H9 (cell line): Measurements from ENCODE around the gene MYLK. TPM values are rescaled to one million over a fixed set of nuclear protein-coding genes. Genes with fewer than 3 reads are reported as not detected.

Experiments
- DNase-seq: peaks from one replicate; pipeline ENCODE4 v3.0.0-alpha.2; 2017
- H2AFZ ChIP-seq: one replicate; pipeline ENCODE4 v1.6.1; 2013; ENCODE audit warnings: mild to moderate bottlenecking, low read length, control low read depth, moderate library complexity
- H2AK5ac ChIP-seq: 2 replicates; pipeline ENCODE4 v1.6.1; 2013; ENCODE audit warnings: low read length, control low read depth, mixed read lengths; ENCODE audit not compliant: insufficient read length
- H2BK120ac ChIP-seq: one replicate; pipeline ENCODE4 v1.6.1; 2013; ENCODE audit warnings: low read depth, mild to moderate bottlenecking, low read length, control low read depth, inconsistent platforms; ENCODE audit not compliant: poor library complexity, severe bottlenecking
- H2BK12ac ChIP-seq: 2 replicates; pipeline ENCODE4 v1.6.1; 2013; ENCODE audit warnings: low read length, control low read depth, mixed read lengths, low read depth; ENCODE audit not compliant: insufficient read length
- H2BK15ac ChIP-seq: 2 replicates; pipeline ENCODE4 v1.6.1; 2013; ENCODE audit warnings: low read depth, low read length, control low read depth
- H2BK20ac ChIP-seq: one replicate; pipeline ENCODE4 v1.6.1; 2013; ENCODE audit warnings: low read depth, mild to moderate bottlenecking, low read length, control low read depth, inconsistent platforms; ENCODE audit not compliant: poor library complexity, severe bottlenecking
- H2BK5ac ChIP-seq: 2 replicates; pipeline ENCODE4 v1.6.1; 2013; ENCODE audit warnings: low read length, control low read depth, mixed read lengths; ENCODE audit not compliant: insufficient read length
- H3K14ac ChIP-seq: 2 replicates; pipeline ENCODE4 v1.6.1; 2013; ENCODE audit warnings: low read length, control low read depth; ENCODE audit not compliant: insufficient read depth
- H3K18ac ChIP-seq: 2 replicates; pipeline ENCODE4 v1.6.1; 2013; ENCODE audit warnings: low read depth, mild to moderate bottlenecking, mixed read lengths, low read length, control low read depth; ENCODE audit not compliant: insufficient read length
- H3K23ac ChIP-seq: 2 replicates; pipeline ENCODE4 v1.6.1; 2013; ENCODE audit warnings: low read length, control low read depth, mixed read lengths, low read depth; ENCODE audit not compliant: insufficient read length
- H3K23me2 ChIP-seq: 2 replicates; pipeline ENCODE4 v1.6.1; 2013; ENCODE audit warnings: low read depth, mild to moderate bottlenecking, mixed read lengths, low read length, control low read depth; ENCODE audit not compliant: insufficient read length, poor library complexity, severe bottlenecking
- H3K27ac ChIP-seq: 2 replicates; pipeline ENCODE4 v1.5.1; 2013; ENCODE audit warnings: low read length, control low read depth, mixed read lengths, low read depth; ENCODE audit not compliant: insufficient read length
- H3K27me3 ChIP-seq: 2 replicates; pipeline ENCODE4 v1.6.1; 2013; ENCODE audit warnings: low read length, control low read depth, inconsistent platforms; ENCODE audit not compliant: insufficient read depth
- H3K4ac ChIP-seq: 2 replicates; pipeline ENCODE4 v1.6.1; 2013; ENCODE audit warnings: low read depth, mild to moderate bottlenecking, control low read depth, inconsistent platforms, low read length, moderate library complexity
- H3K4me1 ChIP-seq: 2 replicates; pipeline ENCODE4 v1.6.1; 2013; ENCODE audit warnings: low read length, control low read depth, inconsistent platforms; ENCODE audit not compliant: insufficient read depth
- H3K4me2 ChIP-seq: 2 replicates; pipeline ENCODE4 v1.6.1; 2013; ENCODE audit warnings: low read length, control low read depth, mixed read lengths; ENCODE audit not compliant: insufficient read length, insufficient read depth
- H3K56ac ChIP-seq: 2 replicates; pipeline ENCODE4 v1.6.1; 2013; ENCODE audit warnings: low read depth, mild to moderate bottlenecking, mixed read lengths, low read length, control low read depth; ENCODE audit not compliant: insufficient read length
- H3K79me1 ChIP-seq: 2 replicates; pipeline ENCODE4 v1.6.1; 2013; ENCODE audit warnings: low read depth, mild to moderate bottlenecking, moderate library complexity, low read length, control low read depth, inconsistent platforms; ENCODE audit not compliant: insufficient read depth, poor library complexity, severe bottlenecking
- H3K79me2 ChIP-seq: 2 replicates; pipeline ENCODE4 v1.6.1; 2013; ENCODE audit warnings: low read length, control low read depth, inconsistent platforms; ENCODE audit not compliant: insufficient read depth
- H3K9ac ChIP-seq: 2 replicates; pipeline ENCODE4 v1.6.1; 2013; ENCODE audit warnings: low read length, control low read depth, mixed read lengths; ENCODE audit not compliant: insufficient read length; ENCODE audit errors: extremely low read depth
- H3K9me3 ChIP-seq: one replicate; pipeline ENCODE4 v1.6.1; 2013; ENCODE audit warnings: low read depth, low read length, inconsistent platforms; ENCODE audit not compliant: control insufficient read depth
- H3T11ph ChIP-seq: one replicate; pipeline ENCODE4 v1.6.1; 2013; ENCODE audit warnings: mild to moderate bottlenecking, low read length, control low read depth, inconsistent platforms
- H4K20me1 ChIP-seq: one replicate; pipeline ENCODE4 v1.6.1; 2013; ENCODE audit not compliant: control insufficient read depth, insufficient read length, insufficient read depth
- H4K5ac ChIP-seq: 2 replicates; pipeline ENCODE4 v1.6.1; 2013; ENCODE audit warnings: low read depth, mild to moderate bottlenecking, mixed read lengths, low read length, control low read depth; ENCODE audit not compliant: insufficient read length
- H4K8ac ChIP-seq: replicated peaks from 2 replicates; pipeline ENCODE4 v1.6.1; 2013; ENCODE audit warnings: low read length, control low read depth, mixed read lengths, low read depth; ENCODE audit not compliant: insufficient read length
- H4K91ac ChIP-seq: 2 replicates; pipeline ENCODE4 v1.6.1; 2013; ENCODE audit warnings: low read depth, mild to moderate bottlenecking, moderate library complexity, mixed read lengths, low read length, control low read depth; ENCODE audit not compliant: insufficient read length
- H3K27ac Mint-ChIP-seq, 3 experiments: 2 replicates in 2 of 3; 3 replicates in 1 of 3; pipeline ENCODE4 v1.8.0; 2020 to 2021; ENCODE audit warnings: mixed read lengths in 3 of 3, mild to moderate bottlenecking in 1 of 3, moderate library complexity in 1 of 3
- H3K27me3 Mint-ChIP-seq: 2 replicates; pipeline ENCODE4 v1.8.0; 2021; ENCODE audit warnings: low read depth, mild to moderate bottlenecking, moderate library complexity, mixed read lengths
- H3K36me3 Mint-ChIP-seq, 3 experiments: 2 replicates in 2 of 3; 3 replicates in 1 of 3; pipeline ENCODE4 v1.8.0; 2020 to 2021; ENCODE audit warnings: low read depth in 3 of 3, mixed read lengths in 3 of 3; ENCODE audit not compliant: insufficient read depth in 1 of 3
- H3K4me1 Mint-ChIP-seq, 2 experiments: 2 replicates each; pipeline ENCODE4 v1.8.0; 2020; ENCODE audit warnings: mixed read lengths in 2 of 2
- H3K4me3 Mint-ChIP-seq, 2 experiments: 2 replicates in 1 of 2; 3 replicates in 1 of 2; pipeline ENCODE4 v1.8.0; 2020 to 2021; ENCODE audit warnings: mild to moderate bottlenecking in 2 of 2, mixed read lengths in 2 of 2, moderate library complexity in 1 of 2
- H3K9me3 Mint-ChIP-seq, 2 experiments: 2 replicates in 1 of 2; 3 replicates in 1 of 2; pipeline ENCODE4 v1.8.0; 2020; ENCODE audit warnings: mild to moderate bottlenecking in 2 of 2, mixed read lengths in 2 of 2, moderate library complexity in 1 of 2
- total RNA-seq: library from RNA; stranded (reverse); gene quantifications from 2 replicates; pipeline ENCODE4 v1.2.1, GENCODE V29; 2021
- TF ChIP-seq, protein P1 (sequence below): fragments of 200-600 bp; sonication (generic); conservative IDR thresholded peaks from 3 replicates; pipeline ENCODE4 v1.8.0; 2021; ENCODE audit warnings: antibody characterized with exemption, mild to moderate bottlenecking

MYLK gene
- total RNA-seq, 1 experiment from 2014 or later = 10.1 TPM

DNA sequence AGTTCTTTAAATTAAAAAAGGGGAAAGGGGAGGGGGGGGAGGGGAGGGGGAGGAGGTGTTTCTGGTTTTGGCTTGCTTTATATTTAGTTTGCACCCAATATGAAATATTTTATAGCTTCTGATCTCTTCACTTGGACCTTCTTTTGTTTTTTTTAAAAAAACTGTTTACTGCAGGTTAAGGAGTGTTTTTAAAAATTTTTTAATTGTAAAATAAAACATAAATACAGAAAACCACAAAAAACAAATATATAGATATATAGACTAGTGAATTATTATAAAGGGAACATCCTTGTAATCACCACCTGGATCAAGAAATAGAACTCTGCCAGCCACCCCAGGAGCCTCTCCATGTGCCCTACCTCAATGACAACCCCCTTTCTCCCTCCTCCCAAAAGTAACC lies 861 bp upstream of the MYLK start:
- Histone ChIP-seq H2AK5ac (no peak overlapping the region), H3K4me2 (peak overlapping the region; percentile 56)

More for the DNA sequence above, 861 bp upstream of the MYLK start:
- Histone ChIP-seq H3K14ac (no peak overlapping the region), H2BK12ac (no peak overlapping the region), H3K23ac (no peak overlapping the region), H2BK120ac (no peak overlapping the region), H2BK5ac (no peak overlapping the region), H4K5ac (no peak overlapping the region), H3K79me2 (no peaks in the 10 kb centered on the region), H3K4ac (no peak overlapping the region), H4K91ac (no peak overlapping the region), H3K27ac (no peak overlapping the region), H4K8ac (no peak overlapping the region), H3K56ac (no peak overlapping the region), H3K23me2 (peaks cover 13% of the 10 kb centered on the region), H3K18ac (no peak overlapping the region), H3K9me3 (no peaks in the 10 kb centered on the region), H3K9ac (no peak overlapping the region), H3K79me1 (no peaks in the 10 kb centered on the region), H2BK20ac (no peak overlapping the region), H3K4me1 (no peaks in the 10 kb centered on the region), H2AFZ (no peak overlapping the region), H3T11ph (no peak overlapping the region), H4K20me1 (no peaks in the 10 kb centered on the region), H2BK15ac (no peak overlapping the region), H3K27me3 (peaks cover 4% of the 10 kb centered on the region; the same call in 1 of the 2 replicates)
- no peak overlapping the region for H3K27ac Mint-ChIP-seq
- no peak for DNase-seq
- peaks cover 0 to 19% (median 5%) of the 10 kb centered on the region in 3 experiments; a peak in 5 of 7 replicates for H3K36me3 Mint-ChIP-seq
- peaks cover 13 to 25% of the 10 kb centered on the region in 2 experiments for H3K9me3 Mint-ChIP-seq
- peaks cover 32% of the 10 kb centered on the region for H3K27me3 Mint-ChIP-seq
- peak overlapping the region in 1 of 2 experiments; percentile 65; a peak in 3 of 5 replicates for H3K4me3 Mint-ChIP-seq
- H3K4me1 Mint-ChIP-seq = peaks cover 21 to 26% of the 10 kb centered on the region in 2 experiments
- TF ChIP-seq, protein P1, sequence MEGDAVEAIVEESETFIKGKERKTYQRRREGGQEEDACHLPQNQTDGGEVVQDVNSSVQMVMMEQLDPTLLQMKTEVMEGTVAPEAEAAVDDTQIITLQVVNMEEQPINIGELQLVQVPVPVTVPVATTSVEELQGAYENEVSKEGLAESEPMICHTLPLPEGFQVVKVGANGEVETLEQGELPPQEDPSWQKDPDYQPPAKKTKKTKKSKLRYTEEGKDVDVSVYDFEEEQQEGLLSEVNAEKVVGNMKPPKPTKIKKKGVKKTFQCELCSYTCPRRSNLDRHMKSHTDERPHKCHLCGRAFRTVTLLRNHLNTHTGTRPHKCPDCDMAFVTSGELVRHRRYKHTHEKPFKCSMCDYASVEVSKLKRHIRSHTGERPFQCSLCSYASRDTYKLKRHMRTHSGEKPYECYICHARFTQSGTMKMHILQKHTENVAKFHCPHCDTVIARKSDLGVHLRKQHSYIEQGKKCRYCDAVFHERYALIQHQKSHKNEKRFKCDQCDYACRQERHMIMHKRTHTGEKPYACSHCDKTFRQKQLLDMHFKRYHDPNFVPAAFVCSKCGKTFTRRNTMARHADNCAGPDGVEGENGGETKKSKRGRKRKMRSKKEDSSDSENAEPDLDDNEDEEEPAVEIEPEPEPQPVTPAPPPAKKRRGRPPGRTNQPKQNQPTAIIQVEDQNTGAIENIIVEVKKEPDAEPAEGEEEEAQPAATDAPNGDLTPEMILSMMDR = no peak
